NB4 (cell line): ENCODE measurements around the gene CTDNEP1.

Experiments used
- DNase-seq: peaks from one replicate; pipeline ENCODE4 v3.0.0; 2010; ENCODE audit warnings: low read depth
- H3K4me3 ChIP-seq: one replicate; pipeline ENCODE4 v1.5.1; 2011; ENCODE audit warnings: mild to moderate bottlenecking, low read depth, low read length, moderate library complexity
- CTCF ChIP-seq: IDR thresholded peaks from one replicate; pipeline ENCODE4 v1.5.1; 2012; ENCODE audit warnings: low read depth, low read length
- MAX ChIP-seq: IDR thresholded peaks from 2 replicates; pipeline ENCODE4 v1.6.1; 2011; ENCODE audit warnings: low read depth, low read length
- MYC ChIP-seq: IDR thresholded peaks from 2 replicates; pipeline ENCODE4 v1.6.1; 2011; ENCODE audit warnings: low read depth, low read length
- POLR2A ChIP-seq: IDR thresholded peaks from 2 replicates; pipeline ENCODE4 v1.6.1; 2011; ENCODE audit warnings: mild to moderate bottlenecking; ENCODE audit not compliant: insufficient read length; ENCODE audit errors: extremely low read depth

The CTDNEP1 gene

GRCh38 chr17:7215652-7216180, 35.8 kb downstream of the CTDNEP1 start:
- DNase-seq = peak; percentile 65
- H3K4me3 ChIP-seq = peak overlapping the region; percentile 50
- peak; percentile 43; the same call in 1 of the 2 replicates for TF ChIP-seq MAX
- TF ChIP-seq POLR2A = no peak

GRCh38 chr17:7215136-7215638, 36.3 kb downstream of the CTDNEP1 start:
- peak overlapping the region; percentile 50 for H3K4me3 ChIP-seq
- no peak for DNase-seq
- TF ChIP-seq CTCF = no peak
- no peak for TF ChIP-seq MYC
- TF ChIP-seq POLR2A = no peak
- no peak for TF ChIP-seq MAX

GRCh38 chr17:7214300-7215135, 37.0 kb downstream of the CTDNEP1 start:
- peak; percentile 96 for DNase-seq
- peak overlapping the region; percentile 50 for H3K4me3 ChIP-seq
- TF ChIP-seq MYC = peak; percentile 73
- peak; percentile 49 for TF ChIP-seq CTCF
- no peak for TF ChIP-seq POLR2A
- peak; percentile 57 for TF ChIP-seq MAX

GRCh38 chr17:7213895-7214299, 37.6 kb downstream of the CTDNEP1 start:
- TF ChIP-seq MAX (no peak), CTCF (peak; percentile 50)
- H3K4me3 ChIP-seq = no peak overlapping the region
- peak; percentile 78 for DNase-seq

GRCh38 chr17:7211491-7212273, 39.9 kb downstream of the CTDNEP1 start:
- no peak for TF ChIP-seq MYC
- no peak for TF ChIP-seq POLR2A
- TF ChIP-seq CTCF = no peak
- no peak for TF ChIP-seq MAX
- H3K4me3 ChIP-seq = no peak overlapping the region
- DNase-seq = no peak
